OCI-M2 (cell line): Measurements from ENCODE around the gene SLCO4A1.

Source experiments
- DNase-seq: peaks from one replicate; lab custom pipeline; 2025; ENCODE audit not compliant: unreplicated experiment; lab: John Stamatoyannopoulos, UW

The SLCO4A1 gene

DNA sequence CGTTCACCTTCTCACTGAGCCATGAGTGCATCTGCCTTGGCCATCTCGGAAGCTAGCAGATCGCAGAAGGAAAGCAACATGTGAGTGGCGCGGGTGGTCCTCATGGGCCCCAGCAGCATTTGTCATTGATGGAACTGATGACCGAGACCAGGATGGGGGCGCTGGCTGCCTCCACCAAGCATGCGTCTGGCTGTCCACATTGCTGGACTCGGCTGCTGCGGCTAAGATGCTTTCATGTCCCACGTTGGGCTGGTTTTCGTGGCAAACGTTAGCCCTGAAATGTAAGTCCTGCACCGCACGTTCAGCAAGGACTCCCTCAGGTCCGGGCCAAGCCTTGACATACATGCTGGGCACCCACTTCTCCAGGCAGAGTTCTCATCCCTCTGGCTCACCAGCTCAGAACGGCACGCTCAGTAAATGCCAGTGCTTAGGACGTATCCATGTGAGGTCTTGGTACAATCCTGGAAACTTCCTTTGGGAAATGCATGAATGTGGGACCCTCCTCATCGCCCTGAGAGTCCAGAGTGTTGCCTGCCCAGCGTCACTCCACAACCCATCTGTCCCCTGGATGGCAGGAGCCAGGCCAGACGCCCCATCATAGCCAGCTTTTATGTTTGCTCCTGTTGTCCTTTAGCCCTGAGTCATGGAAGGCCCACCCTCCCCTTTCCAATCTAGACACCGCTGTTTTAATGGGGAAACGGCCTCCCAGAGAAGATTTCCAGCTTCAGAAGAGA, 8.4 kb downstream of the SLCO4A1 start:
- no peak for DNase-seq

DNA sequence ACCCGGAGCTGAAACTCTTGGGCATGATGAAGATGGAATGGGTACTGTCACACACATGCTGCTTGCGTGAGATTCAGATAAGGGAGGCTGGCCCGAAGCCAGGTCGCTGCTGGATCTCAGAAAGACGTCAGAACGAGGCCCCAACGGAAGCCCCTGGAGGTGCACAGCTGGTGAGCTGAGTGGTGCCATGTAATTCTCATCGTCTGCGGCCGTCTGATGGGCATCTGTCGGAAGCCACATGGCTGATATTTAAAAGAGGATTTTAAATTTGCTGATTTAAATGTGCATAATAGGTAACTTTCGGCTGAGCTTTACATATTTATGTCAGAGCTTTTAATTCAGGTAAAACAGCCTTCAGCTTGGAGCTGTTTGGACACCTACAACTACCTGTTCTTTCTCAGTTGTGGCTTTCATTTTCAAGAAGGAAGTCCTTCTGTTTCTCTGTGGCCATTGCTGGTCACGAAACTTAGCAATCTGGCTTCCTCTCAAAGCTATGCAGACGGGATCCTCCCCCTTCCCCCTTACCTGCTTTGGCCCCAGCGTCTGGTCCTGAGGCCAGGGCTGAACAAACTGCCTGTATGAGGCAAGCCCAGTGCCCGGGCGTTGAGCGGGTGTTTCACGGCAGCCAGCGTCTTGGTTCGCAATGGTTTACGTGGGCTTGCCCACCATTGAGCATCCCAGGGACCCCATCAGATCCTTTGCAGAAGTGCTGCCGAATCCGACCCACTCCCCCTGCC, 9.2 kb downstream of the SLCO4A1 start:
- no peak for DNase-seq

DNA sequence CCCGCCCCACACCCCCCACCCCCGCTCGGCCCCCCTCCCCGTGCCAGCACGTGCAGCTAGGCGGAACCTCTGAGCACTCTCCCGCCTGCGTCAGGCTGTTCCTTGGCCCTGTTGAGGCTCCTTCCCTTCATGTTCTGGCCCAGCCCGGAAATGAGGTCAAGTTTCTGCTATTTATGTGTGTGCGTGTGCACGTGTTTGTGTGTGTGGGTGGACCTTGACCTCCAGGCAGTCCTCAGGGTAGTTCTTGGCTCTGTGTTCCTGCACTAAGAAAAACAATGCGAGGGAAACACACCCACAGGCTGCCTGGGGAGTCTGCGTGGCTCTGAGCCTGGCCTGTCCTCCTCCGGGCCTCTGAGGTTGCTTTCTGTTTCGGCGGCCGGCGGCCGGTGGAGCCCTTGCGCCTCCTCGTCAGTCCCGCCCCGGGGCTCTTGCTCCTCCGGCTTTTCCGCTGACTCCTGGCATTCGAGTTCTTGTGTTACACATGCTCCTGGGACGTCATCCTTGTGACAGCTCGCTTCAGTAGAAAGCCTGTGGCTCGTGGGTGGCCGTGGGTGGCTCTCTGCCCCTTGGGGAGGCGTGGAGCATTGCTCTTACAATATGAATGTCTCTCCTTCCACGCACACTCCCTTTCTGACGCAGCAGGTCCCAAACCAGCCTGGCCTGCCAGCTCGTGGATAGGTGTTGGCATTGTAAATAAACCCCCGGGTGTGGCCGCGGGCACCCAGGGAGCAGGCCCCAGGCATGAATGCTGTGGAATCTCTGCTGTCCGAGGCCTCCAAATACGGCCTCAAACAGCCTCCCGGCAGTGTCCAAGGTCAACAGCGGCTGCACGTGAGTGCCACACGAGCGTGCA, 10.0 kb downstream of the SLCO4A1 start:
- no peak for DNase-seq

DNA sequence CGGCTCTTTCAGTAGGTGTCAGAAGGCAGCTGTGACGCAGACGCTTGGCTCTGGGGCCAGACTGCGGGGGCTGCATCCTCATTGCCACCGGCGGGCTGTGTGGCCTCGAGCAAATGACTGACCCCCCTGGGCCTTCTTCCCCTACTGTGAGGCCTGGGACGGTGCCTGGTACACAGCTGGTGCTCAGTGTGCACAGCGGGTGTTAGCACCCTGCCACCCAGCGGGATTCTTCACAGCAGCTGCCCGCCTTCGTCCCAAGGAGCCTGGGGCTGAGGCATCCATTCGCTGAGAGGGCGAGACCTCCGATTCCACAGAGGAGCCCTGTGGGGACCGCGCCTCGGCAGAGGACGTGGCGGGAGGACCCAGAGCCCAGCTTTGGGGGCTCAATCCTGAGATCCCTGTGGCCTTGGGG, 10.6 kb downstream of the SLCO4A1 start:
- no peak for DNase-seq

DNA sequence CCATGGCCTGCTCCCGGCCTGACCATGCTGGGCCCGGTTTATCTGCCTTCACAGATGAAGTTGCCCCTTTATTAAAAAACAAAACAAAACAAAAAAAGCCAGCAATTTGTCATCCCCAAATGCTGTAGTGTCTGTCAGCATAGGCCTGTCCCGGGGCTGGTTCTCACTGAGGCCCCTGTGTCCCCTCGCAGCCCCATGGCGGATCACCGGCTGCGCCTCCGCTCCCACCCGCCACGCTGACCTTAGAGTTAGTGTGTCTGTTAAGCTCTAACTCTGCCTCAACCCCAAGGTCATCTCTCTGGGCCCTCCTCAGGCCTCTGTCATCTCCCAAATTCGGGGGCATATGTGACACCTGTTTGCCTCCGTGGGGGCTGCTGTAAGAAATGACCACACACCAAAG, 11.1 kb downstream of the SLCO4A1 start:
- DNase-seq, result no peak

DNA sequence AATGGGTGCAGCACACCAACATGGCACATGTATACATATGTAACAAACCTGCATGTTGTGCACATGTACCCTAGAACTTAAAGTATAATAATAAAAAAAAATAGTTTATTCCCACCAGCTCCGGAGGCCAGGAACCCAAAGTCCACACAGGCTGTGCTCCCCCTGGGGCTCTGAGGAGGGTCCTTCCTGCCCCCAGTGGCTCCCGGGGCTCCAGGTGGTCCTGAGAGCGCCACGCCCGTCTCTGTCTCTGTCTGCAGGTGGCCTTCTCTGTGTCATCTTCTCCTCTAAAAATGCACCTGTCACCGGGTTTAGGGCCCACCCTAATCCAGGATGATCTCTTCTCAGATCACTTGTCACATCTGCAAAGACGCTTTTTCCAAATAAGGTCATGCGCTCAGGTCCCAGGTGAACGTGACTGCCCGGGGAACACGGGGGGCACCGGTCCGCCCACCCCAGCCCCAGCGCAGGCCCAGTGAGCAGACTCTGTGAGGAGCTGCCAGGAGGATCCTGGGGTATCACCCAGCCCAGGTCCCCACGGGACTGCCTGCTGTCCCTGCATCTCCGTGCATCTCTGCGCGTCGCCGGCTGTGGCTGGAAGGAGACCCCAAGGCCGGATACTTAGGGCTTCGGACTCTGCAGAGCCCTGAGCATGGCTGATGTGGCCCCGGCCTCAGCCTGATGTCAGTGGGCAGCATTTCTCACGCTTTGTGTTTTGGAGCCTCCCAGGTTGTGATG, 11.8 kb downstream of the SLCO4A1 start:
- no peak for DNase-seq

DNA sequence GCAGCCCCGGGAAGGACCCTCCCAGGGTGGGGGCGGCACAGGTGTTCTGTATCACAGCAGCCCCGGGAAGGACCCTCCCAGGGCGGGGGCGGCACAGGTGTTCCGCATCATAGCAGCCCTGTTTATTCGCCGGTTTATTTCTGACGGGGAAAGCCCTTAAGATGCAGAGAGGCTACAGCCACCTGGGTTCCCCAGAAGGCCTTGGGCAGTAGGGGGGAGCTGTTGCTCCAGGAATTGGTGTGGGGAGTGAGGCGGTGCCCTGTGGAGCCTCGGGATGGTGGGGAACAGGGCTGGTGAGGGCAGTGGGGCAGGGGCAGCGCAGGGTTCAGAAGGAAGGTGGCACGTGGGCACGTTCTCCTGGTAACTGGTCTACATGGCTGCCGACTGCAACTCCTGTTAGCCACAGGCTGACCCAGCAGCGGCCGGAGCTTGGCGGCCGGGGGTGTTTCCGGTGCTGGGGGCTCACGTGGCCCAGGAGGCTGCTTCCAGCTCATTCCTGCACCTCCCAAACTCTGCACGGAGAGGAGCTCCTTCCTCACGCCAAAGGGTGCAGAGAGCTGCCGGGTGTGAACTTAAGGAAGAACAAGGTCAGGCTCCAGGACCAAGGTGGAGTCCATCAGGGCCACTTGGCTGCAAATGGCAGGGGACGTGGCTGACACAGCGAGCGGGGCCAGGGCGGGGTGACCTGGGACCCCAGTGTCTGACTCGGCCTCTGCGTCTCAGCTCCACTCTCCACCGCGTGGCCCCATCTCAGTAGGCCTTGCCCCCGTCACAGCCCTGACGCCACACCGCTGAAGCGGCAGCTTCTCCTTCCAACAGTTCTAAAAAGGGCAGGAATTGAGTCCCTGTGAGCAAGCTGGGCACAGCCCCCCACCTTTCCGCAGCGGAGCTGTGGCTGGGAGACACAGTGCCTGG, 13.2 kb downstream of the SLCO4A1 start:
- DNase-seq, result no peak

DNA sequence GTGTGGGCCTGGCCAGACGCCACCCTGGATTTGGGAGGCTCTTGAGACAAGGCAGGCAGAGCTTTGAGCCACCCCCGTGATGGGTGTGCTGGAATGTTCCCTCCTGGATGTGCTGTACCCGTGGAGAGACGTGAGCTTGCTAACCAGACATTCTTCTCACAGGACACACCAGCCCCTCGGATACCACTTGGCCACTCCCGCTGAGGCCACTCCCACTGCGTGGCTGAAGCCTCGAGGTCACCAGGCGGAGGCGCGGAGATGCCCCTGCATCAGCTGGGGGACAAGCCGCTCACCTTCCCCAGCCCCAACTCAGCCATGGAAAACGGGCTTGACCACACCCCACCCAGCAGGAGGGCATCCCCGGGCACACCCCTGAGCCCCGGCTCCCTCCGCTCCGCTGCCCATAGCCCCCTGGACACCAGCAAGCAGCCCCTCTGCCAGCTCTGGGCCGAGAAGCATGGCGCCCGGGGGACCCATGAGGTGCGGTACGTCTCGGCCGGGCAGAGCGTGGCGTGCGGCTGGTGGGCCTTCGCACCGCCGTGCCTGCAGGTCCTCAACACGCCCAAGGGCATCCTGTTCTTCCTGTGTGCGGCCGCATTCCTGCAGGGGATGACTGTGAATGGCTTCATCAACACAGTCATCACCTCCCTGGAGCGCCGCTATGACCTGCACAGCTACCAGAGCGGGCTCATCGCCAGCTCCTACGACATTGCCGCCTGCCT, 14.1 kb downstream of the SLCO4A1 start:
- no peak for DNase-seq

DNA sequence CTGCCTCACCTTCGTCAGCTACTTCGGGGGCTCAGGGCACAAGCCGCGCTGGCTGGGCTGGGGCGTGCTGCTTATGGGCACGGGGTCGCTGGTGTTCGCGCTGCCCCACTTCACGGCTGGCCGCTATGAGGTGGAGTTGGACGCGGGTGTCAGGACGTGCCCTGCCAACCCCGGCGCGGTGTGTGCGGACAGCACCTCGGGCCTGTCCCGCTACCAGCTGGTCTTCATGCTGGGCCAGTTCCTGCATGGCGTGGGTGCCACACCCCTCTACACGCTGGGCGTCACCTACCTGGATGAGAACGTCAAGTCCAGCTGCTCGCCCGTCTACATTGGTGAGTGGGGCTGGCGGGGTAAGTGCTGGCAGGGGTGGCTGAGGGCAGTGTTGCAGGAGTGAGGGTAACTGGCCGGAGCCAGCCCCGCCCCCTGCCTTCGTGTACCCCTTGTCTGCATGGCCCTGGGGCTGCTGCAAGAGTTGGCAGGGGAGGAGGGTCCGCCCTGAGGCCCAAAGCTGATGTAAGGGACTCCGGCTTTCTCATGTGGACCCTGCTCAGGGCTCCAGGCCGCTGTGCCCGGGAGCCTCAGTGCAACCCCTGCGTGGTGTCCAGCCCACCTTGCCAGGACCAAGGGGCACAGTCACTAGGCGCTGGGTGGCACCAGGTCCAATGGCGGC, 14.8 kb downstream of the SLCO4A1 start:
- DNase-seq, result no peak

DNA sequence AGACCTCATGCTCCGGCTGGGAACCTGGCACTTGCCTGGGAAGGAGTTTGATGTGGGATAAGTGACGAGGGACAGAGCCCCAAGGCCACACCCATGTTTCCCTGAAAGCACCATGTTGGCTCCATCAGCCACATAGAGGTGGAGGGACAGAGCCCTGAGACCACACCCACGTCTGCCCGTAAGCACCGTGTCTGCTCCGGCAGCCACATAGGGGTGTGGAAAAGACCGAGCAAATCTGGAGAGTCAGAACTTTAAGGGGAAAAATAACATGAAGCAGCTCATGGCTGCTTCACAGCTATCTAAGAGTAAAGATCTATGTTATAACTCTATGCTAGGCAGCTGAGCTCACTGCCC, 15.3 kb downstream of the SLCO4A1 start:
- no peak for DNase-seq

DNA sequence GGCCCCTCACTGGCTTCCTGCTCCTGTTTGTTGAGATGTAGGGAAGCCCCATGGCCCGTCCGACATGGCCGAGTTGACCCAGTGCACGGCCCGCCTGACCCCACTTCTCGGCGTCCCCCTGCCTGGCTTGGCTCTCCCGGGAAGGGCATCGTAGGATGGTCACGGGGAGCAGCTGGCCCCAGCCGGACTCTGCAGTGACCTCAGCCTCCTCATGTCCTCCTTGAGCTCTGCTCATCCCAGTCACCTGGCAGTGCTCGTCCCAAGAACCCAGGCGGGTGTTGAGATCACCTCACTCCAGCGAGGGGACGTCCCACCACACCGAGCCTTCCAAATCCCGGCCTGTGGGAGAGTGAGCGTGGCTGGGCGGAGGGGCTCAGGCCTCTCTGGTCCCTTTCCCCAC, 15.7 kb downstream of the SLCO4A1 start:
- DNase-seq, result no peak

DNA sequence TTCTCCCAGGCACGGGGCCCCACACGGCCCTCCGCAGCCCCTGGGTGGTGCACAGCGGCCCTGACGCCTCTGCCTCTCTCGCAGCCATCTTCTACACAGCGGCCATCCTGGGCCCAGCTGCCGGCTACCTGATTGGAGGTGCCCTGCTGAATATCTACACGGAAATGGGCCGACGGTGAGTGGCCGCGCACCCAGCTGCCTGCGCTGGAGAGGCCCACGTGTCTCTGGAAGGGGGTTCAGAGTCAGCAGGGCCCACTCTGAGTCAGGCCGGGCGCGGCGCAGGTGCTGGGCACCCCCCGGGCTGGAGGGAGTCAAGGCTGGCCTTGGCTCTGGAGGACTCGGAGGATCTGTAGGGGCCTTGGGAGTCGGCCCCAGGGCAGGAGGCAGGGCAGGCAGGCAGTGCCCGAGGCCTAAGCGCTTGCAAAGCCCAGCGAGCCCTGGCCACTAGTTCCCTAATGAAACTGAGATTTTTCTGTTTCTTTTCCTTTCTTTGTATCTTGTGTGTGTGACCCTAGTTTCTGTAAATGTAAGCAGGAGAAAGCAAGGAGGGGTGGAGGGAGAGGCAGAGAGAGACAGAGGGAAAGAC, 16.4 kb downstream of the SLCO4A1 start:
- DNase-seq, result no peak

DNA sequence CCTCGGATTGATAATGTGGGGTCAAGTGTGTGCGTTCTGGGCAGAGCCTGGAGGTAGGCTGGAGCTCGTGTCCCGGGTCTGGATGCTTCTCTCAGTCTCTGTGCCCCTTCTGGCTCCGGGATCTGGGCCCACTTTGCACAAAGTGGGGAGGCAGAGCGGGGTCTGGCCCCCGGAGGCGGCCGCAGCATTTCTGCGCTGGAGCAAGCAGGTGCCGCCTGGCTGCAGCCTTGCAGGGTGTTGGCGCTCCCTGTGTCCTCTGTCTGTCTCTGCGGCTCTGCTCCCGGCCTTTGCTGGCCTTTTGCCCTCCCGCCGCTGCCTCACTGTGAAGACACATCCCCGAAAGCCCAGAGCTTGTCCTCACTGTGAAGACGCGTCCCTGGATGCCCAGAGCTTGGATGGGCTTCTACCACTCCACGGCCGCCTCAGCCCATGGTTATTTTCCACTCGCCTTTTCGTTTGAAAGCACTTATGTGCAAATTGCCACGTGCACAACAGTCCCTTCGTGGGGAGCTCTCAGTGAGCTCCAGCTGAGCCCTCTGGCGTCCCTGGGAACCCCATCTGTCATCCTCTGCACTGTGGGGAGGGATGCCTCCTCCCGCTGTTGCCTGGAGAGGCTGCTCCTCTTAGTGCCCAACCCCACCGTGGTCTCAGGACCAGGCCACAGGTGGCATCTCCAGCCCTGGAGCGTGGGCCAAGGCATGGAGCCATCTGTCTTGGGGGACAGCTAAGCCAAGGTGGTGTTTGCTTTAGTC, 17.4 kb downstream of the SLCO4A1 start:
- no peak for DNase-seq

DNA sequence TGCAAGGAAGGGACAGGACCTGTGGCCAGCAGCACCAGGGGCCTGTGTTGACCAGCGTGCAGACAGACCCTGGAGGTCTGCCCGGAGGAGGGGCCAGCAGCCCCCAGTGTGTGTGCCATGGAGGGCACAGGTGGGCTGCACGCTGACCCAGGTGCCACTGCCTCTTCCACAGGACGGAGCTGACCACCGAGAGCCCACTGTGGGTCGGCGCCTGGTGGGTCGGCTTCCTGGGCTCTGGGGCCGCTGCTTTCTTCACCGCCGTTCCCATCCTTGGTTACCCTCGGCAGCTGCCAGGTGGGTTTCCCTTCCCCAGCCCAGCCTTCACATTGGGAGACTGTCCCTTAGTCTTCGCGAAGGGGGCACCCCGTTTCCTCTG, 17.9 kb downstream of the SLCO4A1 start:
- no peak for DNase-seq

DNA sequence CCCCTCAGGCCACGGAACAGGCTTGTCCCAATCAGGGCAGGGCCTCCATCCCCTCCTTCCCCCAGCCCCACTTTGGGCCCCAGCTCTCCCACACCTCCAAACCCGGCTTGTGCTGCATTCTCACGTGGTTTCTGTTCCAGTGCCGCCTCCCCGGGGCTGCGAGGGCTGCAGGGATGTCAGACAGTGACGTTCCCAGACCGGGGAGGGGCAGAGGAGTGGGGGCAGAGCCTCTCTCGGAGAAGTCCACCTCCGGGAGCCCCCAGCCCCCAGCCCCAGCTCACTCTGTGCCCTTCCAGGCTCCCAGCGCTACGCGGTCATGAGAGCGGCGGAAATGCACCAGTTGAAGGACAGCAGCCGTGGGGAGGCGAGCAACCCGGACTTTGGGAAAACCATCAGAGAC, 18.5 kb downstream of the SLCO4A1 start:
- DNase-seq, result no peak

DNA sequence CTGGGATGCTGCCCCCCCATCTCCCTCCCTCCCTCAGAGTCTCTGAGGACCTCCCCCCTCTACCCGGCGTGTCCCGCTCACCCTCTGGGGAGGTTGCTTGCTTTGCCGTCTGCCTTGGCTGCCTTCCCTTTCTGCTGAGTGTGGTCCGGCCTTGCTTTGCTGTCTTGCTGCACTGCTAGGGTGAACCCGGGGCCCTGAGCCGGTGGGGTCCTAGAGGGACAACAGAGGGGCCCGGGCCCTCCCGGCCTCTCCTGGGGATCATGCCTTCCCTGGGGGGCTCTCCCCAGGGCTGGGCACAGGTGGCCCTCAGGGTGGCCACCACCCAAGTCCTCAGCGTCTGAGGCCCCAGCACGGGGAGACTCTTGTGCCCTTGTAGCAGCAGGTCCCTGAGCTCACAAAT, 19.3 kb downstream of the SLCO4A1 start:
- DNase-seq, result no peak

DNA sequence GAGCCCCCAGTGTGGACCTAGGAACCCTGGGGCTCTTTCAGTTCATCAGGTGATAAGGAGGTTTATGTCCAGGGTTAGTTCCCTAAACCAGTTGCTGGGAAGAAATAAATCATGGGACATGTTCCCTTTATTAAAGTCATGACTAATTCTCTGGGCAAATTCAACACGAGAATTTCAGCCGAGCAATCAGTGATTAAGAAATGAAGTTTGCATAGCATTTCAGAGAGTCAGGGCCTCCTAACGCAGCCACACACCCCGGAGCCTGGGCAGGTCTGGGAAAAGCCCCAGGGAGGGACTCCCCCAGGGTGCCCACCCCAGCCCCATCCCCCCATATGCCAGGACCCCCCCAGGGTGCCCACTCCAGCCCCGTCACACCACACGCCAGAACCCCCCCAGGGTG, 20.1 kb downstream of the SLCO4A1 start:
- no peak for DNase-seq
